Liver (tissue), 3 donors: Measurements from ENCODE around the gene ZNF443.
"Not testable (repeated sequence)": the region's sequence is repeated elsewhere in the genome, so short reads cannot be mapped to it uniquely, and the experiment has no call there.

ENCODE experiments used
- SP1 ChIP-seq: IDR thresholded peaks from 2 replicates; pipeline ENCODE4 v1.6.1; 2018; ENCODE audit warnings: antibody characterized with exemption, mild to moderate bottlenecking
- TF ChIP-seq, protein P1 (sequence below): fragments of 150-350 bp; IDR thresholded peaks from 2 replicates; pipeline ENCODE4 v1.5.1; 2017; ENCODE audit warnings: improper control_type of control experiment, low read depth, low read length; ENCODE audit not compliant: missing input control
- donor health status: healthy.
- donor health status: healthy.

DNA sequence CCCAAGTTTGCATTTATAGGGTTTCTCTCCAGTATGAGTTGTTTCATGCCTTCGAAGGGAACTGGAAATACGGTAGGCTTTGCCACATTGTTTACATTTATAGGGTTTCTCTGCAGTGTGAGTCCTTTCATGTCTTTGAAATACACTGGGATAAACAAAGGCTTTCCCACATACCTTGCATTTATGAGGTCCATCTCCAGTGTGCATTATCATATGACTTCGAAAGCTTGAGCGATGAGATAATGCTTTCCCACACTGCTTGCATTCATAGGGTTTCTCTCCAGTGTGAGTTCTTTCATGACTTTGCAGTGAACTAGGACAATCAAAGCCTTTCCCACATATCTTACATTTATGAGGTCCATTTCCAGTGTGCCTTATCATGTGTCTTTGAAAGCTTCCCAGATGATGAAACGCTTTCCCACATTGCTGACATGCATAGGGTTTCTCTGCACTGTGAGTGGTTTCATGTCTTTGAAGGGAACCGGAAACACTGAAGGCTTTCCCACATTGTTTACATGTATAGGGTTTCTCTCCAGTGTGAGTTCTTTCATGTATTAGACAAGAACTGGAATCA, 10.0 kb downstream of the ZNF443 start:
- TF ChIP-seq, protein P1, sequence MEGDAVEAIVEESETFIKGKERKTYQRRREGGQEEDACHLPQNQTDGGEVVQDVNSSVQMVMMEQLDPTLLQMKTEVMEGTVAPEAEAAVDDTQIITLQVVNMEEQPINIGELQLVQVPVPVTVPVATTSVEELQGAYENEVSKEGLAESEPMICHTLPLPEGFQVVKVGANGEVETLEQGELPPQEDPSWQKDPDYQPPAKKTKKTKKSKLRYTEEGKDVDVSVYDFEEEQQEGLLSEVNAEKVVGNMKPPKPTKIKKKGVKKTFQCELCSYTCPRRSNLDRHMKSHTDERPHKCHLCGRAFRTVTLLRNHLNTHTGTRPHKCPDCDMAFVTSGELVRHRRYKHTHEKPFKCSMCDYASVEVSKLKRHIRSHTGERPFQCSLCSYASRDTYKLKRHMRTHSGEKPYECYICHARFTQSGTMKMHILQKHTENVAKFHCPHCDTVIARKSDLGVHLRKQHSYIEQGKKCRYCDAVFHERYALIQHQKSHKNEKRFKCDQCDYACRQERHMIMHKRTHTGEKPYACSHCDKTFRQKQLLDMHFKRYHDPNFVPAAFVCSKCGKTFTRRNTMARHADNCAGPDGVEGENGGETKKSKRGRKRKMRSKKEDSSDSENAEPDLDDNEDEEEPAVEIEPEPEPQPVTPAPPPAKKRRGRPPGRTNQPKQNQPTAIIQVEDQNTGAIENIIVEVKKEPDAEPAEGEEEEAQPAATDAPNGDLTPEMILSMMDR, result not testable (repeated sequence)
- not testable (repeated sequence) for TF ChIP-seq SP1
